HL-60 (cell line): ENCODE results near the gene OPALIN.

Experiments used
- DNase-seq, 2 experiments: peaks; one replicate each; pipeline ENCODE4 v3.0.0-alpha.2; 2010 to 2020; ENCODE audit warnings: low read depth in 1 of 2, low spot score in 1 of 2
- H3K27ac ChIP-seq: fragments of 250-450 bp; sonication (Bioruptor Pico); replicated peaks from 2 replicates; pipeline ENCODE4 v1.5.1; 2020; ENCODE audit warnings: mild to moderate bottlenecking, moderate library complexity
- H3K27me3 ChIP-seq: fragments of 250-450 bp; sonication (Bioruptor Pico); 2 replicates; pipeline ENCODE4 v1.5.1; 2021; ENCODE audit warnings: mild to moderate bottlenecking, moderate library complexity; ENCODE audit not compliant: insufficient read depth, poor library complexity, severe bottlenecking
- H3K4me3 ChIP-seq: replicated peaks from 2 replicates; pipeline ENCODE4 v1.5.1; 2011; ENCODE audit warnings: mild to moderate bottlenecking, control low read depth, low read length; ENCODE audit not compliant: insufficient read depth
- GABPA ChIP-seq: IDR thresholded peaks from 2 replicates; pipeline ENCODE4 v1.6.1; 2012; ENCODE audit warnings: low read depth
- POLR2AphosphoS5 ChIP-seq: IDR thresholded peaks from 2 replicates; pipeline ENCODE4 v1.6.1; 2012; ENCODE audit warnings: low read depth
- SPI1 ChIP-seq: IDR thresholded peaks from 2 replicates; pipeline ENCODE4 v1.6.1; 2012; ENCODE audit warnings: low read depth, mild to moderate bottlenecking, borderline replicate concordance
- TF ChIP-seq, protein P1 (sequence below): IDR thresholded peaks from 2 replicates; pipeline ENCODE4 v1.6.1; 2012; ENCODE audit warnings: low read depth; ENCODE audit not compliant: insufficient replicate concordance
- TF ChIP-seq, protein P2 (sequence below): IDR thresholded peaks from one replicate; pipeline ENCODE4 v1.5.1; 2011; ENCODE audit warnings: low read length, control low read depth, inconsistent platforms; ENCODE audit not compliant: insufficient read depth

OPALIN gene

DNA sequence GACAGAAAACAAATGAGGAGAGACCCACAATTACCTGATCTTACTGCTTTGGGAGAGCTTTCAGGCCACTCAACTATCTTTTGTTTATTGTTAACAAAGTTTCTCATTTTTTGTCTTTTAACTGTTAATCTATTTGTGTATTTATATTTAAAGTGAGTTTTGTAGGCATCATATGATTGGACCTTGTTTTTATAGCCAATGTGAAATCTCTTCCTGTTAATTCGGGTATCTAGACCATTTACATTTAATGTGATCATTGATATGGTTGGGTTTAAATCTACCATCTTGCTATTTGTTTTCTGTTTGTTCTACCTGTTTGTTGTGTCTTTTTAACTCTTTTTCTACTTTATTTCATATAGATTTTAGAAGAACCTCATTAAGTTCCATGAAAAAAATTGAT is 12.5 kb downstream of the OPALIN start:
- Histone ChIP-seq H3K4me3 (no peak overlapping the region), H3K27ac (no peak overlapping the region), H3K27me3 (no peaks in the 10 kb centered on the region)
- no peak for DNase-seq
- TF ChIP-seq, protein P1, sequence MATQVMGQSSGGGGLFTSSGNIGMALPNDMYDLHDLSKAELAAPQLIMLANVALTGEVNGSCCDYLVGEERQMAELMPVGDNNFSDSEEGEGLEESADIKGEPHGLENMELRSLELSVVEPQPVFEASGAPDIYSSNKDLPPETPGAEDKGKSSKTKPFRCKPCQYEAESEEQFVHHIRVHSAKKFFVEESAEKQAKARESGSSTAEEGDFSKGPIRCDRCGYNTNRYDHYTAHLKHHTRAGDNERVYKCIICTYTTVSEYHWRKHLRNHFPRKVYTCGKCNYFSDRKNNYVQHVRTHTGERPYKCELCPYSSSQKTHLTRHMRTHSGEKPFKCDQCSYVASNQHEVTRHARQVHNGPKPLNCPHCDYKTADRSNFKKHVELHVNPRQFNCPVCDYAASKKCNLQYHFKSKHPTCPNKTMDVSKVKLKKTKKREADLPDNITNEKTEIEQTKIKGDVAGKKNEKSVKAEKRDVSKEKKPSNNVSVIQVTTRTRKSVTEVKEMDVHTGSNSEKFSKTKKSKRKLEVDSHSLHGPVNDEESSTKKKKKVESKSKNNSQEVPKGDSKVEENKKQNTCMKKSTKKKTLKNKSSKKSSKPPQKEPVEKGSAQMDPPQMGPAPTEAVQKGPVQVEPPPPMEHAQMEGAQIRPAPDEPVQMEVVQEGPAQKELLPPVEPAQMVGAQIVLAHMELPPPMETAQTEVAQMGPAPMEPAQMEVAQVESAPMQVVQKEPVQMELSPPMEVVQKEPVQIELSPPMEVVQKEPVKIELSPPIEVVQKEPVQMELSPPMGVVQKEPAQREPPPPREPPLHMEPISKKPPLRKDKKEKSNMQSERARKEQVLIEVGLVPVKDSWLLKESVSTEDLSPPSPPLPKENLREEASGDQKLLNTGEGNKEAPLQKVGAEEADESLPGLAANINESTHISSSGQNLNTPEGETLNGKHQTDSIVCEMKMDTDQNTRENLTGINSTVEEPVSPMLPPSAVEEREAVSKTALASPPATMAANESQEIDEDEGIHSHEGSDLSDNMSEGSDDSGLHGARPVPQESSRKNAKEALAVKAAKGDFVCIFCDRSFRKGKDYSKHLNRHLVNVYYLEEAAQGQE = no peak
- TF ChIP-seq GABPA = no peak
- no peak for TF ChIP-seq SPI1
- TF ChIP-seq POLR2AphosphoS5 = no peak
- TF ChIP-seq, protein P2, sequence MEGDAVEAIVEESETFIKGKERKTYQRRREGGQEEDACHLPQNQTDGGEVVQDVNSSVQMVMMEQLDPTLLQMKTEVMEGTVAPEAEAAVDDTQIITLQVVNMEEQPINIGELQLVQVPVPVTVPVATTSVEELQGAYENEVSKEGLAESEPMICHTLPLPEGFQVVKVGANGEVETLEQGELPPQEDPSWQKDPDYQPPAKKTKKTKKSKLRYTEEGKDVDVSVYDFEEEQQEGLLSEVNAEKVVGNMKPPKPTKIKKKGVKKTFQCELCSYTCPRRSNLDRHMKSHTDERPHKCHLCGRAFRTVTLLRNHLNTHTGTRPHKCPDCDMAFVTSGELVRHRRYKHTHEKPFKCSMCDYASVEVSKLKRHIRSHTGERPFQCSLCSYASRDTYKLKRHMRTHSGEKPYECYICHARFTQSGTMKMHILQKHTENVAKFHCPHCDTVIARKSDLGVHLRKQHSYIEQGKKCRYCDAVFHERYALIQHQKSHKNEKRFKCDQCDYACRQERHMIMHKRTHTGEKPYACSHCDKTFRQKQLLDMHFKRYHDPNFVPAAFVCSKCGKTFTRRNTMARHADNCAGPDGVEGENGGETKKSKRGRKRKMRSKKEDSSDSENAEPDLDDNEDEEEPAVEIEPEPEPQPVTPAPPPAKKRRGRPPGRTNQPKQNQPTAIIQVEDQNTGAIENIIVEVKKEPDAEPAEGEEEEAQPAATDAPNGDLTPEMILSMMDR = no peak

DNA sequence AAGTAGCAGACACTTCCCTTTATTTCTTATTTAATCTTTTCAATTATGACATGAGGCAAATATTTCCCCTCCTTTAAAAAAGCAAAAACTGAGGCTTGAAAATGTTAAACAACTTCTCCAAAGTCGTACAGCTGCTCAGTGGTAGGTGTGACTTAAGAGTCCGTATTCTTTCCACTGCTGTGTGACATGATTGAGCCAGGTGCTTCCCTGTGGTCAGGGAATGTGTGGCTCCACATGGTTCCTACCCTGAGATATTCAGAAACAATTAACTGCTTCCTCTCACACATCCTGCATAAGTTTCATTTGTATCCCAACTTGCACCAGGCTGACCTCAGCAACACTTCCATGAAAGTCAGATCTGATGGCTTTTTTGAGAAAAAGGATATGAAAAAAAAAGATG is 13.6 kb downstream of the OPALIN start:
- TF ChIP-seq, protein P2 = no peak
- TF ChIP-seq SPI1 (no peak), POLR2AphosphoS5 (no peak), GABPA (no peak)
- TF ChIP-seq, protein P1 = no peak
- H3K27me3 ChIP-seq = no peaks in the 10 kb centered on the region
- H3K27ac ChIP-seq = no peak overlapping the region
- H3K4me3 ChIP-seq = no peak overlapping the region
- DNase-seq = no peak

DNA sequence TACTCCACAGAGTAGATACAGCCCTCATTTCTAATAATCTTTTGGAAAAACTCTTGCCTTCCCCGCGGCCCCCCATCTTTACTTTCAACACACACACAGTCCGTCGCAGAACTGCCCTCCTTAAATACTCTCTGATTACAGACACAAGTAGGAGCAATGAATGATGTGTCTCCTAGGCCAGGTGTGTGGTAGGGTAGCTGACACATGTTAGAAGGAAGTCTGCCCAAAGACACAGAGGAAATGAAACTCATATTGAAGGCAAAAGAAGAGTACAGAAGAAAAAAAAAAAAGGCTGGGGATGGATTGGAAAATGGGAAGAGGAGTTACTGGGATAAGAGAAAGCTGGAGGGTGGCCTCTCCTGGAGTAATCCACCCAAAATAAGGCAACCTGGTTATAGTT is 14.6 kb downstream of the OPALIN start:
- Histone ChIP-seq H3K27me3 (no peaks in the 10 kb centered on the region), H3K27ac (no peak overlapping the region), H3K4me3 (no peak overlapping the region)
- no peak for DNase-seq
- TF ChIP-seq, protein P2 = no peak
- TF ChIP-seq SPI1 (no peak), POLR2AphosphoS5 (no peak), GABPA (no peak)
- TF ChIP-seq, protein P1 = no peak
